Erythroblast (primary cell): ENCODE data around the gene TOX2.

Experiments used
- DNase-seq, 2 experiments: peaks; one replicate each; lab custom pipeline; 2025; lab: John Stamatoyannopoulos, UW
- GATA1 ChIP-seq: IDR thresholded peaks from 2 replicates; pipeline ENCODE4 v1.6.1; 2011; ENCODE audit warnings: low read depth, mild to moderate bottlenecking, control low read depth, low read length, moderate library complexity
- POLR2A ChIP-seq: IDR thresholded peaks from 2 replicates; pipeline ENCODE4 v1.6.1; 2011; ENCODE audit warnings: mild to moderate bottlenecking, low read length

The TOX2 gene

GRCh38 chr20:44104798-44105517 lies 190.3 kb downstream of the TOX2 start:
- no peak for TF ChIP-seq GATA1
- no peak for TF ChIP-seq POLR2A
- no peak for DNase-seq

DNA sequence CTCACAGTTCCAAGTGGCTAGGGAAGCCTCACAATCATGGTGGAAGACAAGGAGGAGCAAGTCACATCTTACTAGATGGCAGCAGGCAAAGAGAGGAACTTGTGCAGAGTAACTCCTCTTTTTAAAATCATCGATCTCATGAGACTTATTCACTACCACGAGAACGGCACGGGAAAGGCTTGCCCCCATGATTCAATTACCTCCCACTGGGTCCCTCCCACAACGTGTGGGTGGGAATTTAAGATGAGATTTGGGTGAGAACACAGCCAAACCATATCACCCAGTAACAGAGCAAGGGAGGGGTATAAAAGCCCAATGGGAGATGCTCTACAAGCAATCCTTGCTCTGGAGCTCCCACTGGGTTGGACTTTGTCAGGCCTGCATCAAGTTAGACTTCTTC lies 192.0 kb downstream of the TOX2 start:
- TF ChIP-seq POLR2A = no peak
- TF ChIP-seq GATA1 = no peak

DNA sequence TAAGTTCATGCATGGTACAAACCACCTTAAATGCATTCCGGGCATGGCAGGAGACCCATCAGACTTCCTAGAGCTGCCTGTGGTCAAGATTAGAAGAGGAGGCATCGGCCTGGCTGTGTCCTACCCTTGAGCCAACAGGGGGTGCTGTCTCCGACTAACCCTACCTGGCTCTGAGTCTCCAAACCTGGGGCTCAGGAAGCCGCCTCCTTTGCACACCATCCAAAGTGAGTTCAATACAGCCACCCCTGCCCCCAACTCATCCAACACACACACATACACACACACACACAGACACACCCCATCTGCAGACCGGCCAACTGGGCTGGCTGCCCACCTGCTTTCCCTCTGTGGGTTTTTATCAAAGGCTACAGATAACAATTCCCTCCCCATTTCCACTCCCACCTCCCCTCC lies 195.3 kb downstream of the TOX2 start:
- TF ChIP-seq GATA1 = no peak
- no peak for TF ChIP-seq POLR2A
- DNase-seq = no peak

More for the DNA sequence above, 192.0 kb downstream of the TOX2 start:
- DNase-seq = no peak

GRCh38 chr20:44110816-44111568 lies 196.3 kb downstream of the TOX2 start:
- no peak for DNase-seq

GRCh38 chr20:44111712-44112335 lies 197.2 kb downstream of the TOX2 start:
- DNase-seq = no peak
- TF ChIP-seq POLR2A = no peak
- no peak for TF ChIP-seq GATA1

More at GRCh38 chr20:44110816-44111568, 196.3 kb downstream of the TOX2 start:
- TF ChIP-seq GATA1 = no peak
- no peak for TF ChIP-seq POLR2A

DNA sequence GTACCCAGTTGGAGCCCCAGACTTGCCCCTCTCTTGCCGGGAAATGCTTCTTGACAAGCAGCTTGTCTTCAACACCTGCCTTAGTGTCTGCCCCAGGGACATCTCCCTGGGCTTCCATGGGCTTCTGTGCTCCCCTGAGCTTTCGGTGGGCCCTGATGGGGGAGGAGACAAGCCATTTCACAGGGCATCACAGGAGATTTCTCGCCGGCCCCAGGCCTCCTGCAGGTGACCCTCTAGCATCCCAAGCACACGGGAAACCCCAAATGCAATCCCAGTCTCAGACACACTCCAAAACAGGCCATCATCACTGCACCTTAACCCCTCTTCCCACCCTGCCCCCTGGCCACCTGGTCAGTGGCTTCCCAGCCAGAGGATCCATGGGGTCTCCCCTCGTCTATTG lies 197.8 kb downstream of the TOX2 start:
- DNase-seq = no peak
- TF ChIP-seq GATA1 (no peak), POLR2A (no peak)

DNA sequence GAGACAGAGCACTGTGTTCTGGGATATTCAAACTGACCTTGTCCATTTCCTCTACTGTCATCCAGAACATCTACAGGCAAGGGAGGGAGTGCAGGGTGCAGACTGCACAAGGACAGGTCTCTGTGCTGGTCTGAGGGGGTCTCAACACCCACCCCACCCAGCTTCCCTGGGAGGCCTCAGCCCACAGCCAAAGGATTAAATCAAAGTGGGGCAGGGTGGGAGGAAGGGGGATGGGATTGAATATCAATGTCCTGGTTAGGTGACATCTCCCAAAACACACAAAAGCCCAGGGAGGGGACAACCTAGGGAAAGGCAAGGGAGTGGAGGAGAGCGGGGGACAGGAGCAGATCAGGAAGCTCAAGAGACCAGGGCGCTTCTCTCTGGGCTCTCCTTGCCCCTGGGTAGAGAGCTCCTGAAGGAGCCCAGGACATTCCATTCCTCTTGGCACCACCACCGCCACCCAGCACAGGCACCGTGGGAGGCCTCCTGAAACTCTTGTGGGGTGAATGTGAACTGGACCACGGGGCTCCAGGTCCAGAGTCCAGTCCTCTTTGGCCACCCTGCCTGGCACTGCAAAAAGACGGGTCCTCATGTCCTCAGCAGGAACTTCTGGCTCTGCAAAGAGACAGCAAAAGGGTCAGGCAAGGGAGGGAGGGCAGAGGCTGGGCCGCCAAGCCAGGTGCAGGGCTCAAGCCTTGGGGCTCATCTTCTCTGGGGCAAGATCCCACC lies 198.4 kb downstream of the TOX2 start:
- TF ChIP-seq POLR2A = no peak
- TF ChIP-seq GATA1 = no peak
- DNase-seq = no peak

DNA sequence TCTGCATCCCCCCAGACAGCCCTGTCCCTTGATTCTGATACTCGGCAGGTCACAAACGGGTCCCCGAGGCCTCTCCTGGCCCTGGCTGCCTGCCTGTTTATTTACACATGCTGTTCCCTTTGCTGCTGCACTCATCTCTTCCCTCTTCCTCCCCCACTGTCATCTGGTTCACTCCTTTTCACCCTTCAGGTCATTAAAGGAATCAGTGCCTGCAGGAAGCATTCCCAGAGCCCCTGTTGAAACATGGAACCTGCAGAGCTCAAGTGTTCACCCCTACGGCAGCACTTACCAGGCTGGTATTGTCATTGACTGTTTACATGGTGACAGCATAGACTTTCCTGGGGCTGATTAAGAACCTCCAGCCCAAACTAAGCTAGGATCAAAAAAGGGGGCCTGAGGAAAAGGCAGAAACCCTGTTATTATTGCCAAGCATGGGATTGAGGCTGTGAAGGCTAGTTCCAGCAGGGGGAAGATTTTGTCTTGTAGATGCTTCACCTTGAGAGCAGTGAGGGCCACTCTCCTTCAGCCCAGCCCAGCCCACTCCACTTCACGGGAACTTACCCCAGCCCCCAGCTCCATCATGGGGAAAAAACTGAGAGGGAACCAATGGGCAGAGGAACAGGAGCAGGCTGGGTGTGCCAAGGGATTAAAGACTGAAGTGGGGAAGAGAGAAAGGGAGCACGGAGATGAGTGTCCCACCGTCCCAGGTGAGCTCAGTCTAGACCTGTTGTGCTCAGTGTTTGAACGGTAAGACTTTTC lies 199.1 kb downstream of the TOX2 start:
- DNase-seq = no peak
- TF ChIP-seq POLR2A (no peak), GATA1 (no peak)

GRCh38 chr20:44115181-44115580 lies 200.5 kb downstream of the TOX2 start:
- no peak for TF ChIP-seq POLR2A
- no peak for DNase-seq

- no peak for DNase-seq
- TF ChIP-seq GATA1 = no peak
- TF ChIP-seq POLR2A = no peak
These were observed 201.4 kb downstream of the TOX2 start for GRCh38 chr20:44115762-44116644.

DNA sequence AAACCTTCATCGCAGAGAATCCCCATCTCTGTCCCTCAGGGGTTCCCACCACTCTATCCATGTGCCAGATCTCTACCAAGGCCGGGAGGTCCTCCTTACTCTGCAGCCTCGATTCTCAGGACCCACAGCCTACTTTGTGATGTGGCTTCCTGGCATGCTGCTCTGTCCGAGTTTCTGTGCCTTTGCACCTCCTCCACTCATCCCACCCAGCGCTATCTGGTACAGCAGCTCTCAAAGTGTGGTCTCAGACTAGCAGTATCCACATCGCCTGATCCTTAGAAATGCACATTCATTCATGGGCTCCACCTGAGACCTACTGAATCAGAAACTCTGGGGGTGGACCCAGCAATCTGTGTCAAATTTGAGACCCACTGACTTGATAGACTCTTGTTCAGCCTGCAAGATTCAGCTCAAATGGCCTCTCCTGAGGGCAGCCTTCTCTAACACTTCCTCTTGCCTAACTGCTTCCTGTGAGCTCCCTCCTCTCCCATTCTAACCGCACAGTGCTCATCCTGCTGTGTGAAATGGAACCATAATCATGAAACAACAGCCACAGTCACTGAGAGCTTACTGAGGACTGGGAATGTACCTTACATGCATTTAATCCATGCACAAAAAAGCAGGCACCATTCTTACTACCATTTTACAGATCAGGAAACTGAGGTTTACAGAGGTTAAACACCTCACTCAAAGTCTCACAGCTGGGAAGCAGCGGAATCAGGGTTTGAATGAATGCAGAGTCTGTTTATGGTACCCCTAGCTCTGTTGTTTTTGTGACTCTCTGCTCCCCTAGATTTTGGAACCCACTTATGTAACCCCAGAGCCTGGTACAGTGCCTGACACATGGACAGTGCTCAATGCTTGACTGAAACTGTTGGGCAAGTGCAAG lies 202.9 kb downstream of the TOX2 start:
- no peak for TF ChIP-seq GATA1
- TF ChIP-seq POLR2A = no peak
- no peak for DNase-seq
